Measurements from ENCODE around the gene EML6.

DNA sequence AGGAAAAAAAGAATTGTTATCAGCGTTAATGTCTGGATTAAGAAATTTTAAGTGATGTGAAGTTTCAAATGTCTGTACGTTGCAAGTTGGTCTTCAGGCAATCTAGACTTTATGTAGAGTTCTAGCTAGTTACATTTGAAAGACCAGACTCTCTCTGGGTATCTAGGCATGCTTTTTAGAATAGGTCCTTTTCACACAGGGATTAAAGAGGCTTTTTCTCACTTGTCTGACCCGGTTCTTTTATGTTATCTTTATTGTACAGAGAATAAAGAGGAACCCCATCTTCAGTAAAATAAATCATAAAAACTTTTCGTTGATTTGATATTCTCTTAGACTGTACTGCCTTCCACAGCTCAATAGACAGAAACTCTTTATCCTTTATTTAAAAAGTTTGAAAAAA, 8.5 kb upstream of the EML6 start:
- TF ChIP-seq, protein P1, sequence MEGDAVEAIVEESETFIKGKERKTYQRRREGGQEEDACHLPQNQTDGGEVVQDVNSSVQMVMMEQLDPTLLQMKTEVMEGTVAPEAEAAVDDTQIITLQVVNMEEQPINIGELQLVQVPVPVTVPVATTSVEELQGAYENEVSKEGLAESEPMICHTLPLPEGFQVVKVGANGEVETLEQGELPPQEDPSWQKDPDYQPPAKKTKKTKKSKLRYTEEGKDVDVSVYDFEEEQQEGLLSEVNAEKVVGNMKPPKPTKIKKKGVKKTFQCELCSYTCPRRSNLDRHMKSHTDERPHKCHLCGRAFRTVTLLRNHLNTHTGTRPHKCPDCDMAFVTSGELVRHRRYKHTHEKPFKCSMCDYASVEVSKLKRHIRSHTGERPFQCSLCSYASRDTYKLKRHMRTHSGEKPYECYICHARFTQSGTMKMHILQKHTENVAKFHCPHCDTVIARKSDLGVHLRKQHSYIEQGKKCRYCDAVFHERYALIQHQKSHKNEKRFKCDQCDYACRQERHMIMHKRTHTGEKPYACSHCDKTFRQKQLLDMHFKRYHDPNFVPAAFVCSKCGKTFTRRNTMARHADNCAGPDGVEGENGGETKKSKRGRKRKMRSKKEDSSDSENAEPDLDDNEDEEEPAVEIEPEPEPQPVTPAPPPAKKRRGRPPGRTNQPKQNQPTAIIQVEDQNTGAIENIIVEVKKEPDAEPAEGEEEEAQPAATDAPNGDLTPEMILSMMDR (IDR thresholded peaks at IDR 0.05), result no peak
- no peak for TF ChIP-seq POLR2A (IDR thresholded peaks at IDR 0.05)
